GM11168 (cell line): ENCODE results near the gene SELENOP.
"Not testable (repeated sequence)": the region's sequence is repeated elsewhere in the genome, so short reads cannot be mapped to it uniquely, and the experiment has no call there.

ENCODE experiments used
- in situ Hi-C: fragments of 300-500 bp; cut with MboI; formaldehyde crosslinking; loops from one replicate; pipeline ENCODE4 v1.12.0; 2022; ENCODE audit warnings: low sequenced_read_pairs; ENCODE audit not compliant: unreplicated experiment

The SELENOP gene

DNA sequence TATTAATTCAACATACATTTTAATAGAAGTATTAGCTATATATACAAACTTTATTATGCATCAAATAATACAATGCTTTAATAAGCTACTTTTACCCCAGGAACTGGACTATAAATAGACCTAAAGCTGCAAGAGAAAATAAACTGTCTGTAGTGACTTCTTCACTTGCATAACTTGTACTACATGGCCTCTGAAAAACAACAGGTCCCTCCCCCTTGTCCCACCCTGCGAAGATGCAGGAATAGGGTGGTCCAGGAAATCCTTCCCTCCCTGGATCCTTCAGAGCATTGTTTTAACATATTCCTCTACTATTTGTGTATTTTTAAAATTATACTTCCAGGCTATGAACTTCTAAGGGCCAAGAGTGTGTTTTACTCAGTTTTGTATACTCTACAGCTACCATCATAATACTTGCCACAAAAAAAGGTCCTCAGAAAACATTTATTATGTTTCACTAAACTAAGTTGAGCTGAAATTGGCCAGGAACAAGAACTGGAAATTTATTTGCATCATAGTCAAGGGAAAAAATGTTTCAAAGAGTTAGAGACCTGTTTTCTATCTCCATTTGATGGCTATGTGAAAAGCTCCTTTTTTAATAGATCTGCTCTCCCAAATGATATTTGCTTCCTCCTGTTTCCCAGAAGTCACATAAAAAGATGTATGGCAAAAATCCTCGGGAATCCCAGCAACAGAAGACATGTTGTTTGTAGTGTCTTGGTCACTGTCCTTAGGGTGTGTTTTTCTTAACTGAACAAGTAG, 15.2 kb upstream of the SELENOP start:
- in situ Hi-C loops = no loop called here

DNA sequence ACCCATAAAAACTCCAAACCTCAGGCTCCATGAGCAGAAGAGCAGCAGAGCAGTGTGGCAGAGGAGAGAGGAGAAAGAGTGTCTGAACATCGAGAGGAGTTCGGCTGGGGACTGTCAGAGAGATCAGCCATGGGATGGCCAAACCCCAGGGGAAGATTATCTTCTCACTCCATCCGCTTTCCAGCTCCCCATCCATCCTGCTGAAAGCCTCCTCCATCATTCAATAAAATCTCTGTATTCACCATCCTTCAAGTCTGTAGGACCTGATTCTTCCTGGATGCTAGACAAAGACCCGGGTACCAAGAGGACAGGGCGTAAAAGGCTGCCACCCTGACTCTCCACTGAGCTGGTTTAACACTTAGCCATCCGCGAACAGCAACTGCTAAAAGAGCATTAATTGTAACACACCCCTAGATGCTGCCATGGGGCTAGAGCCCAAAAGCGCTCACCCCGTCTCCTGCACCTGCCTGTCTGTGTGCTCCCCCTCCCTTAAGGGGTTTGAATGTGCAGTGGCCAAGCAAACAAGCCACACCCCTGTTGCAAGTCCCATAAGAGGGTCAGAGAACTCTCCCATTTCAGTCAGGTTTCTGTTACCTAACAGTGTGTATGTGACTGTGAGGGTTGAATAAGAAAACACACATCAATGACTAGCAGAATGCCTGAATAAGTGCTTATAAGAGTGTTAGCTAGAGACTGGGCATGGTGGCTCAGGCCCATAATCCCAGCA, 13.9 kb upstream of the SELENOP start:
- in situ Hi-C loops = no loop called here

GRCh38 chr5:42824347-42824976, 12.8 kb upstream of the SELENOP start:
- in situ Hi-C loops = no loop called here

GRCh38 chr5:42822548-42822947, 10.9 kb upstream of the SELENOP start:
- in situ Hi-C loops = no loop called here

DNA sequence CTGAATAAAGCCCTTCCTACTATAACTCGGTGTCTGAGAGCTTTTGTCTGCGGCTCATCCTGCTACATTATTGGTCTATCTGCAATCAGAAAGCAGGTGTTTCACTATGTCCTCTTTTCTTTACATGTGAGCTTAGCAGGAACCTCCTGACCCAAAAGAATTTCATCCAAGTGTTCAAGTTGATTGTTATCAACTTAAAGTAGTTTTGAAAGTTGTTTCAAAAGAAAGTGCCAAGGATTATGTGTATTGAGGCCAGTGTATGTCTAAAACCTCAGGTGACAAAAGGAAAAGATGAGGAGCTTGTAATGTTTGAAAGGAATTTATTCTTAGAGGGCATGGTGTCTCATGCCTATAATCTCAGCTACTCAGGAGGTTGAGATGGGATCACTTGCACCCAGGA, 8.1 kb upstream of the SELENOP start:
- in situ Hi-C loops = no loop called here

DNA sequence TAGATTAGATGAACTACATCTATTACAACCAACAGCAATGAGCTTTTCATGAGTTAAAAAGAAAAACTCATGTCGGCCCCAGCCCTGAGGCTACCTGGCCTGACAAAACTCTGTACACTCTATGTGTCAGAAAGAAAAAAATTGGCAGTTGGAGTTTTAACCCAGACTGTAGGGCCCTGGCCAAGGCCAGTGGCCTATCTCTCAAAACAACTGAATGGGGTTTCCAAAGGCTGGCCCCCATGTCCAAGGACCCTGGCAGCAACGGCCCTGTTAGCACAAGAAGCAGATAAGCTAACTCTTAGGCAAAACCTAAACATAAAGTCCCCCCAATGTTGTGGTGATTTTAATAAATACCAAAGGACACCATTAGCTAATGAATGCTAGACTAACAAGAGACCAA, 4.9 kb upstream of the SELENOP start:
- in situ Hi-C loops = not testable (repeated sequence)

- in situ Hi-C loops = no loop called here
These were observed 1.8 kb upstream of the SELENOP start for GRCh38 chr5:42813533-42813932.

GRCh38 chr5:42812620-42813019, 928 bp upstream of the SELENOP start:
- in situ Hi-C loops = no loop called here

- in situ Hi-C loops = no loop called here
These were observed 680 bp downstream of the SELENOP start for GRCh38 chr5:42810834-42811590.

- in situ Hi-C loops = no loop called here
These were observed 2.6 kb downstream of the SELENOP start for GRCh38 chr5:42808888-42809611.

DNA sequence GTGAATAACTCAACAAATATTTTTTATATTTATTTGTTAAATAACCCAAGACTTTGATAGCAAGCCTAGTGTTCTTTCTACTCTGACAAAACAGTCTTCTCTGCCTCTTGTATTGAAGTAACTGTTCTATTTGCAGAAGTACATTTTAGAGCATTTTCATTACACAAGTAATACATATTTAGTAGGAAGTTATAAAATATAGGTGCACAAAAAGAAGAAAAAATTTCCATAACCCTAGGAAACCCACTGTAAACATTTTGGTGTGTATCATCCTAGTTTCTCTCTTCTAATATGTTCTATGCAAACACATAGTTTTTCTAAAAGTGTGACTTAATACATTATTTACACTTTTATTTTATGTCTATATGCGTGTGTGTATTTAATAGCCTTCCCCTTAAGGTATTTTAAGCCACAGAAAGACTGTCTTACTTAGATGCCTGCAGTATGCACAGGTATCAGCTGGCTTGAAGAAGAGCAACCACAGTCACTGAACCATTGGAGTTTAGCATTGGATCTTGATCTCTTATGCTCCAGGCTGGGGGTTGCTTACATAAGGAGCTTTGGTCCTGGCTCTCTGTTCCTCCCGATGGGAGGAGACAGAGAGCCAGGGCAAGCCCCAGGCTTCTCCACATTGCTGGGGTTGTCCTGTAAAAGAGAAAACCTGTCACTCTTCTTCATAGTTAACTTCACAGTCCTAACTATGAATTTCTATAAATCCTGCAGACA, 3.8 kb downstream of the SELENOP start:
- in situ Hi-C loops = no loop called here

DNA sequence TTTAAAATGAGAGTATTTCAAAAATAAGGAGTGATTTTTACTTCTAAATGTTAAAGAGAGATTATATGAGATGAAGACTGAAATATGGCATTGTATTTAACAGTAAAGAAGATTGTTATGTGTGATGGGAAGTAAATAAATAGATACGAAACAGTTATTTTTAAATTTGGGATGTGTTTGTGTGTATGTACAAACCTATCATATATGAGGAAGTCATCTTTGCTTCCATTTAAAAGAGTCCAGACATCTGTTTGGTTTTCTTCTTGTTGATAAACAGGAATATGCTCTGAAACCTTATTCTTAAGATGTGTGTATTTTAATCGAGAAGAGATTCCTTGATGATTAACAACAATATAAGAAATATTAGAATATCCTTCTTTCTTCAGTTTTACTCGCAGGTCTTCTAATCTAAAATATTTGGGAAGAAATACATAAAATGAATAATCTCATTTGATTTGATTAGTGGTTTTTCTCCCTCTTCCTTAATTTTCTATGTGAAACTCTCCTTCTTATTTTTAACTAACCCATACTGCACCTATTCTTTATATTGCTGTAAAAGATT, 4.9 kb downstream of the SELENOP start:
- in situ Hi-C loops = no loop called here

DNA sequence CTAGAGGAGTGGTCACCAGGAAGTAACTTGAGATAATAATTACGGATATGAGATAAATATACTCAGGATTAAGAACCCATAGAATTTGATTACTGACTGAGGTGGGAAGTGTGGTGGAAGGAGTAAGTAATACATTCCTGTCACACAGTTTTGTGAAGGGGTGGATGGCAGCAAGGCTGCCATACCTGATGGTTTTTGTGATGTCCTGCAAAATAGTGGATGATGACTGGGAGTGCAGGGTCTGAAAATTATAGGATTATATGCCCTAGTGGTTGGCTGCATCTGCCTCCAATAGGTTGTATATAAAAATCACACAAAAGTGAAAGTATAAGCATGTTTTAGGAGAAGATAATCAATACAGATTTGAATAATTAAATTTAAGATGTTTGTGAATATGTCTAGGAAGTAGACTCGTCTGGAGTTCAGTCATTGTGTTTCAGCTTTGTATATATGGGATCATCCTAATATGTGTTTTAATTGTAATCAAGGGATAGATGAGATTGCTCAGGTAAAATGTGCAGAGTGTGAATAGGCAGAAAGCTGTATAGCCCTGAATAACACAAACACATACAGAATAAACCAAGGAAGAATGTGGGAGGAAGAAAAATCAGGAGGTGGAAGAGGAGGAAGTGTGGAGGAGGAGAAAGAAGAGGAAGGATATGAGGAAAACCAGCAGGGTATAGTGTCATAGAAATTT, 5.5 kb downstream of the SELENOP start:
- in situ Hi-C loops = no loop called here

DNA sequence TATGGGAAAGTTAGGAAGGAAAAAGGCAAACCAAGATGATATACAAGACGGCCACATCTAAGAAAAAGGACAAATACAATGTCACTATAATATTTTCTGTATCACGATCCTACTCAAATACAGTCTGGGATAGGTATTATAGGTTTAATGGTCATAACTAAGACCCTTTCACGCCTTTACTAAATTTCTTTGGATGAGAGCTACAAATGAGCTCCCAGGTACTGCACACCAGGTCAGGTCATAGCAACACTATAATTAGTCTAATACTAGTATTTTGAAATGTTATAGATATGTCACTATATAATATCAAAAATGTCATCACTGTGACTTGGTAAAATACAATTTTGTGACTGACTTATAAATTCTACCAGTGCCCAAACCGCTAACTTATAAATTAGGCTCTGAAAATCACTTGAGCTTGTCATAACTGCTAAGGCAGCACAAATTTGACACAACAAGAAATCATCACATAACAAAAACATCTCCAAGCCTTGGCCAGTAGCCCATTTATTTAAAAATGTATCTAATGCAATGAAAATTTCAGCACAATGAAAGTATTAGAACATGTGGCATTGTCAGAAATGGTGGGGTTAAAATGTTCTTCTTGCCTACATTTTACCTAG, 6.9 kb downstream of the SELENOP start:
- in situ Hi-C loops = no loop called here

DNA sequence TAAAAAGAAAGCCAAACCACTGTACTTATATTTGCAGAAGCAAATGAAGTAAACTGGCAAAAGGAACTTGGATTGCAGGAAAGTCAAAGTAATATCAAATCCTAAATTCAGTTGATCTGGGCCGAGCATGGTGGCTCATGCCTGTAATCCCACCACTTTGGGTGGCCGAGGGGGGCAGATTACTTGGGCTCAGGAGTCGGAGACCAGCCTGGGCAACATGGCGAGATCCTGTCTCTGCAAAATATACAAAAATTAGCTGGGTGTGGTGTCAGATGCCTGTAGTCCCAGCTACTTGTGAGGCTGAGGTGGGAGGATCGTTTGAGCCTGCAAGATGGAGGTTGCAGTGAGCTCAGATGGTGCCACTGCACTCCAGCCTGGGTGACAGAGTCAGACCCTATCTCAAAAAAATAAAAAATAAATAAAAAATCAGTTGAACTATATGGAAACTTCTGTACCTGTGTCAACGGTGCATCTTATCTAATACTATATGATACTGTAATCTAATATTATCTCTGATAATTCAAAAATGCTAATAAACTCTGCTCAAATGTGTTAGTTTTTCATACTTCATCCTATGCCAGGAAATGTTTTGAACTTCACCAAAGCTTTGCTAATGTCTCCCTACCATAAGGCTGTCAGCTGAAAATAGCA, 10.1 kb downstream of the SELENOP start:
- in situ Hi-C loops = no loop called here

GRCh38 chr5:42800748-42801330, 10.9 kb downstream of the SELENOP start:
- in situ Hi-C loops = no loop called here

- in situ Hi-C loops = no loop called here
These were observed 12.0 kb downstream of the SELENOP start for GRCh38 chr5:42799668-42800114.
